ENCODE measurements around the gene SDHA.
"Not testable (repeated sequence)": the region's sequence is repeated elsewhere in the genome, so short reads cannot be mapped to it uniquely, and the experiment has no call there.

The SDHA gene

DNA sequence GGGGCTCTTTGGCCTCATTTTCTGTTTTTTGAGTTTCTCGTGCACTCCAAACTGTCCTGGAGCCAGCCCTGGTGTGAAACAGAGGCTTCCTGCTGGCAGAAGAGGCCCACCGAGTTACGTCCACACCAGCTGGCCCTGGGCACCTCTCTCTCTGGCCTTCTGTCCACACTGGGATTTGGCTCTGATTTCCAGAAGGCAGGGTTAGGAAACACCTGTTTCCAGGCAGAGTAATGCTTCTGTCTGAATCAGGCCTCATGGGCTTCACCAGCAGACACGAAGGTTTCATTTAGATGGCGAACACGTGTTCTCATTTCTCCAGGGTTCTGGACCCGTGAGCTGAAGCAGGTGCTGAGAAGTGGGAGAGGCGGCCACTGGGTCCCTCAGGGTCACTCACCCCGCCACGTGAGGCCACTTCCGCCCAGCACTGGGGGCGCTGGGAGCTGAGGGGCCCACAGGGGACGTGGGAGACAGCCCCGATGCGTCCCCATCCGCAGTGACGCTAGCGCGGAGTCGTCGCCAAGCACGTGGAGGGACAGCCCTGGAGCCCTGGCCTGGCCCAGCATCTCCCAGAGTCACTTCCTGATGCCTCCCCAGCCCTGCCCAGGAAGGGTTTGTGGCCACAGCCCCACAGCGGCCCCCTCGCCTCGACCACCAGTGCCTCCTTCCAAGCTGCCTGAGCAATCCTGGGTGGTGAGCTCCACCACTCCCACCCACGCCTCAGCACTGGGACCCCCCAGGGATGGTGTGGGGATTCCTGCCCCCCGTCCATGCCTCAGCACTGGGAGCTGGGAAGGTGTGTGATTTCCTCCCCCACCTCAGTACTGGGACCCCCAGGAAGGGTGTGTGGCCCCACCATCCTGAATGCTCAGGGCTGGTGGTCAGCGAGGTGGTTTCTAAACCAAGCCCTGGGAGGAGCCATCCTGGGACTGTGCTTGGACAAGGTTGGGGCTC, 31.8 kb upstream of the SDHA start:
- DNase-seq (ENCODE audit: low read depth in 2 of 2) = no peak

DNA sequence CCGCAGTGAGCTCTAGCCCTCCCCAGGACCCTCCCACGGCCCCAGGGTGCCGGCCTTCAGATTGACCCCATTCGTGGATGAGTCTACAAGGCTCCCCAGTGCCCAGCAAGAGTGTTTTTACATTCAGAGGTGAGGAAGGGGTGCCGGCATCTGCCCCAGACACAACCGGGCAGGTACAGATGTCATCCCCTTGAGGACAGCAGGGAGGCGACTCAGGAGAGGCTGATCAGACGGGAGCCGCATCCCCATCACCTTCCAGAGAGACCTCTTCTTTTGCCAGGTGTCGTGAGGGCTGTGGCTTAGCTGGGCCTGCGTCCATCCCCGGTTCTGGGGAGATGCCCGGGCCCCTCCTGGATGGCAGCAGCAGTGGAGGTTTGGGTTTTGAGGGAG, 31.1 kb upstream of the SDHA start:
- no peak for DNase-seq (ENCODE audit: low read depth in 2 of 2)

DNA sequence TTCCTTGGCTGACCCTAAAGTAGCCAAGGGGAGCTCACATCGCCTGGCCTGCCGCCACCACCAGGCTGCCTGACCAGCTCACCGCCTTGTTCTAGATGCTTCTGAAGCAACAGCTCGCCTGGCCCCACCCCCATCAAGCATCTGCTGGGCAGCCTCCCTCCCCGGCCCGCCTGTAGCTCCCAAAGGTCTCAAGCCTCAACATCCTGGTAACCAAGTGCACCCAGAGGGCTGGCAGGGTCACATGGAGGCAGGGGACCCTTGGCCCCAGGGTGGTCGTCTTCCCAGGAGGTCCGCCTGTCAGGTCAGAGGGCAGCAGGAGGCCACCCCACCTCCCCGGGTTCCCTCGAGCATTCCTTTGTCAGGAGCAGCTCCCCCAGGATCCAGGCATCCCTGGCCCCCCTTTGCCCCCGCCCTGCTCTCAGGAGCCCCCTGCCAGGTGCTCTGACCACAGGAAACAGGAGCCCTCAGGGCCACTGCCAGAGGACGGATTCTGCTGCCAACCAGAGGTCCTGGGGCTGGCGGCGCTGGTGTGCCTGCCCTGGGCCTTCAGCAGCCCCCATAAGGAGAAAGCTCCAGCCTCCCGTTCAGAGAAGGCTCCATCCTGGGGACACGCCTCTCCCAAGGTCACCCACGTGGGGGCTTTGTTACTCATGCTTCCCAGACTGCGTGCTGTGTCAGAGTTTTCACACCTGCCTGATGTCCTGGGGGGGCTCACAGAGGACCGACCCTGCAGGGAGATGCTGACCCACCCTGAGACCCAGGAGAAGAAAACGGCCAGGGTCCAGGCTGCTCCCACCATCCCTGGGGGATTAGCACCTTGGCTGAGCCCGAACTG, 30.3 kb upstream of the SDHA start:
- DNase-seq (ENCODE audit: low read depth in 2 of 2) = no peak

DNA sequence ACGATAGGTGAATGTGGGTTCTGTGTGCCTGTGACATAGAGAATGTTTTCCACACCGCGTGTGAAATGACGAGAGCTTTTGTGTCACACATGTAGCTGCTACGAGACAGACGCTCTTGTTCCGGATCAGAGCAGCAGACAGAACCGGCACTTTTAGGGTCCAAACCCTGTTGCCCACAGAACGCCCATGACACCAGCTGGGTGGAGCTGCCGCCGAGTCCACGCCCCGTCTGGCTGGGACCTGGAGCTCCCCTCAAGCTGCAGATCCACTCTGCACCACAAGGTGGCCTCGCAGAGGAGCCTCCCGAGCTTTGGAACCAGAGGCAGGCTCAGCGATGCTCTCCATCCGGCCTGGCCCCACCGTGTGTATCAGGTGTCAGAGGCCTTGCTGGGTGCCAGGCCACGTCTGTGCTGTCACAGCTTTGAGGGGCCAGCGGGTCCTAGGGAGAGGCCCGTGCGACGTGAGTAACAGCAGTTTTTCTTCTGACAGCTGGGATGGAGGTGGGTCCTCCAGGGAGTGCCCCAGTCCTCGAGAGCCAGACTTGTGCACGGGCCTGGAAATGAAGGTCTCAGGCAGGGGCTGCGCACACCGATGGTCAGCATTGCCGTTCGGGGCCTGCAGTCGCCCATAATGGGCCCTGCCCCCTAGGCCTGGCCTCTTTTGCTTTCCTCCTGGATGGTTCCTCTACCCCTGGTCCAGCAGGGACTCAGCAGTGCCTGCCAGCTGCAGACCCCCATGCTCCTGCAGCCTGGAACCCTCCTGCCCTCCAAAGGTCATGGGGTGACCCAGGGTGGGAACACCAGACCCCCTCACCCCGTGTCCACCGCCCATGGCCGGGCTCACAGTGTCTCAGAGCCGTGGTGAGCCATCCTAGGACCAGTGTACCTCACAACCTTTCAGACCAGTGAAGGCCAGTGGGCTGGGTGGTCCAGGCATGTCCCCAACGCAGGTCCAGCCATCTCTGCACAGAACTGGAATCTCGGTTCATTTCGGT, 29.3 kb upstream of the SDHA start:
- peak; percentile 80 to 85 for DNase-seq (ENCODE audit: low read depth in 2 of 2)

- no peak for DNase-seq (ENCODE audit: low read depth in 2 of 2)
Observed at GRCh38 chr5:189486-189885, 28.6 kb upstream of the SDHA start.

GRCh38 chr5:189976-190365, 28.1 kb upstream of the SDHA start:
- DNase-seq (ENCODE audit: low read depth in 2 of 2) = no peak

DNA sequence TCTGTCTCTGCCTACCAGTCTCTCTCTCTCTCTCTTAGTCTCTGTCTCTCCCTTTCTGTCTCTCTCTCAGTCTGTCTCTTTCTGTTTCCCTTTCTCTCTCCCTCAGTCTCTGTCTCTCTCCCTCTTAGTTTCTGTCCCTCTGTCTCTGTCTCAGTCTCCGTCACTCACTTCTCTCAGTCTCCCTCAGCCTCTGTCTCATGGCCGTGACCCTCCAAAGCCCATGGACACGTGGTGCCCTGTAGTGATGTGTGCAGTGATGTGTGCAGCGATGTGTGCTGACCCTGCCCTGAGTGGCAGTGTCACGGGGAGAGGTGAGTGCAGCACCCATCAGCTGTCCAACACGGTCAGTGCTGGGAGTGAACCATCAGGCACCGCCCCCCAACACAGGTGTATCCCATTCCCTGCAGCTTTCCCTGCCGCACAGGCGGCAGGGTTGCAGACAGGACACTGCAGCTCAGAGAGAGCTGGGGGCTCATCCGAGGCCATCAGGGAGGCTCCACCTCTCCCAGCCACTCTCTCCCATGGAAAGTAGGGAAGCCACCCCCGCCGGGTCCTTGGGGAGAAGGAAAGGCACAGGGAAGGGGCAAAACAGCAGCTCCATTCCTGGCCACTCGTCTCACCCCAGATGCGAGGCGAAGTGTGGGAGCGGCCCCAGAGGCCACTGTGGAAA, 27.6 kb upstream of the SDHA start:
- DNase-seq (ENCODE audit: low read depth in 2 of 2) = no peak

DNA sequence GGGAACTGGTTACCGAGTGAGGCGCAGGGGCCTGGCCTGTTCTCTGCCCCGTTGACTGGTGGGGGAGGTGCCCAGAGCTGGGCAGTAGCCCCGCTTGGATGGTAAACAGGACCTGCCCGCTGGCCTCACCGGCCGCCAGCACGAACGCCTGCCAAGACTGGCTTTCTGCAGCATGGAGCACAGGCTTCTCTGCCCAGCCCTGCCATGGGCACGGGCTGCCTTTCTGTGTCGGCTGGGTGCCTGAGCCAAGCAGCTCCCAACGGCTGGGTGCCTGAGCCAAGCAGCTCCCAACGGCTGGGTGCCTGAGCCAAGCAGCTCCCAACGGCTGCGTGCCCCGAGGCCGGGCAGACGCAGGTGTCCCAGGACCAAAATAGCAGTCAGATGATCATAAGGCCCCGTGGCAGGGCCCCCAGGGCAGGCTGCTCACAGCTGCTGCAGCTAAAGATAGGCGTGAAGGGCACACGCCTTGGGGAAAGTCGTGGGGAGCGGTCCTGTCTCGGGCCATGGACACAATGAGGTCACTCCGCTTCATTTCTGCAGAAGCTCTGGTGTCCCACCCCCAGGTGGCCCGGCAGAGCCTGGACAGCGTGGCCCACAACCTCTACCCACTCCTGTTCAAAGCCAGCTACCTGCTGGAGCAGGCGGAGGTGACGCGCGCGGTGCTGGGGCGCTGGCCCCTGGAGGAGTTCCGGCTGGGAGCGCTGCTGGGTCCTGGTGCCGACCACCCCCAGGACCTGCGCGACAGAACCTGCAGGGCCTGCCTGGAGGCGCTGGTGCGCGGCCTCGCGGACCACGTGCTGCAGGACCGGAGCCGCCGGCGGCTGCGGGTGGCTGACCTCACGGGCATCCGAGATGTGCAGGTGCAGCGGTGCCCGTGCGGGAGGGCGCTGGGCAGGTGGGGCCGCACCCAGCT, 26.8 kb upstream of the SDHA start, which contains the start of gene LRRC14B:
Gene LRRC14B, plus strand, starts transcription at position 460 of the 913 bp plus-strand sequence. Its CDS starts 44 bp downstream, at position 504.
- DNase-seq (ENCODE audit: low read depth in 2 of 2) = no peak

- DNase-seq (ENCODE audit: low read depth in 2 of 2) = no peak
Observed at GRCh38 chr5:191949-192690, 26.0 kb upstream of the SDHA start.

GRCh38 chr5:192691-192969, 25.5 kb upstream of the SDHA start:
- DNase-seq (ENCODE audit: low read depth in 2 of 2) = no peak

GRCh38 chr5:192970-193831, 24.9 kb upstream of the SDHA start:
- no peak for DNase-seq (ENCODE audit: low read depth in 2 of 2)

DNA sequence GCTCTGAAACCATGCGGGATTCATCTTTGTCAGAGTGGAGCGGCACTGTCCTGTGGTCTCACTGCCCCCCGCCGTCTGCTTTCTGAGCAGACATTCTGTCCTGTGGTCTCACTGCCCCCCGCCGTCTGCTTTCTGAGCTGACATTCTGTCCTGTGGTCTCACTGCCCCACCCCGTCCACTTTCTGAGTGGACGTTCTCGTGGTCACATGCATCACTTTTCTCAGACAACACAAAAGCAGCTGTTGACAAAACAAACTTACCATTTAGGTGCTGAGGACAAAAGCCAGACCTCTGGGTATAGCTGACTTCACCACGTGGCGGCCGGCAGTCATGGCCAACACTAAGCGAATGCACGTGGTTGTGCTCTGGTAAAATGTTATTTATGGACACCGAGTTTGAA, 24.0 kb upstream of the SDHA start:
- no peak for DNase-seq (ENCODE audit: low read depth in 2 of 2)

GRCh38 chr5:194603-195209, 23.4 kb upstream of the SDHA start:
- DNase-seq (ENCODE audit: low read depth in 2 of 2) = no peak

DNA sequence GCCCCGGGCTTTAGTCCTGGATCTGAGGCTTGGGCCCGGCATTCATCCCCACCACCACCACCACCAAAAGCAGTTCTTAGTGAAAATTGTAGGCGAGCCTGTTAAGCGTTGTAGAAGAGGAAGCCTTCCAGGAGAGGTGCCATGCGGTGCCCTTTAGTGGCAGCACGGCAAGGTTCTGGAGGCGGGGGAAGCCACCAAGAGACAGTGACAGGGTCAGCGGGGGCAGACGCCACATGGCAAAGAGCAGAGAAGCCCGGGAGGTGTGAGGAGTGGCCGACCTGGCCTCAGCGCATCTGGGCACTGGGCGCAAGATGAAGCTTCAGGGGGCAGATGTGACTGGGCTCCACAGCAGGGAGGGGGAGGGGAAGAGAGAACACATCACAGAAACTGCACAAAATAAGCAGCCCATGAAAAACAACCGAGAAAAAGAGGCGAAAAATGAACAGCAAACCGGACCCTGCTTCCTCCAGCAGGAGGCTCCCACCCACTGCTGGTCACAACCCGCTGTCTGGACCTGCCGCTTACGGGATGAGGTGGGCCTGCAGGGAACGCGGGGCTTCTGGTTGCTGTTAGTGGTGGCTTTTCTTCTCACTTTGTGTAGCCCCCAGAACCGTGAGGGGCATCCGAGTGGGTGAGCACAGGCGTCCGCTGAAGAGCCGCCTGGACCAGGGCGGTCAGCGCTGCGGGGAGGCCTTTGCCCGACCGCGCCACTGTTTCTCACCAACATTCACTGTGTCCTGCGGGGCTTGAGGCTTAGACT, 22.5 kb upstream of the SDHA start:
- DNase-seq (ENCODE audit: low read depth in 2 of 2) = no peak

DNA sequence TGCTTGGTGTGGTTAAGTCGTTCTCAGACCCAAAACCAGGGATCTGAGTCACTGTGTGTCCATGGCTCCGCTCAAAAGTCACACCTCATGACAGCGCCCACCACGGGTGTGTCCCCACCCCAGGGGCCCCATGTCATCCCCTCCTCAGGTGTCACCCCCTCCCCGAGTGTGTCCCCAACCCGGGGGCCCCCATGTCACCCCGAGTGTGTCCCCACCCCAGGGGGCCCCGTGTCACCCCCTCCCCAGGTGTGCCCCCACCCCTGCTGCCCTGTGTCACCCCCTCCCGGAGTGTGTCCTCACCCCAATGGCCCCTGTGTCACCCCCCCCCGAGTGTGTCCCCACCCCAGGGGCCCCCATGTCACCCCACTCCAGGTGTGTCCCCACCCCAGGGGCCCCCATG, 21.8 kb upstream of the SDHA start:
- no peak for DNase-seq (ENCODE audit: low read depth in 2 of 2)

DNA sequence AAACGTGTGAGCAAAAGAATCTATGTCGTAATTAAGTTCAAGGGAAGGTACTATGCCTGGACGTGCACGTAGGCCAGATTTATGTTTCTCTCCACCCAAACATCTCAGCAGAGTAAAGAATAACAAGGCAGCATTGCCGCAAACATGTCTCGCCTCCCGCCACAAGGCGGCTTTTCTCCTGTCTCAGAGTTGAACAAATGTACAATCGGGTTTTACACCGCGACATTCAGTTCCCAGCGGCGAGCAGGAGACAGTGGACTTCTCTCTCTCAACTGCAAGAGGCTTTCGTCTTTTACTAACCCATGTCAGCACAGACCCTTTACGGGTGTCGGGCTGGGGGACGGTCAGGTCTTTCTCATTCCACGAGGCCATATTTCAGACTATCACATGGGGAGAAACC, 21.1 kb upstream of the SDHA start:
- not testable (repeated sequence) for DNase-seq (ENCODE audit: low read depth in 2 of 2)

GRCh38 chr5:197892-198489, 20.1 kb upstream of the SDHA start:
- no peak for DNase-seq (ENCODE audit: low read depth in 2 of 2)

Measured in stimulated activated CD4-positive, alpha-beta T cell treated with anti-CD3 and anti-CD28 coated beads, Interleukin-15, amount 100 ng/mL, for 48 hours (primary cell).